Cardiac muscle cell (in vitro differentiated cells and primary cell): ENCODE measurements around the gene ANAPC5. TPM values are rescaled to one million over a fixed set of nuclear protein-coding genes. Genes with fewer than 3 reads are reported as not detected.

Experiments used
- DNase-seq, 2 donors: peaks; one replicate each; pipeline versions ENCODE4 v3.0.0 to v3.0.0-alpha.2; 2010 to 2017; ENCODE audit warnings: low read depth in 1 of 2, low spot score in 1 of 2
- H3K27ac ChIP-seq: fragments of 200-600 bp; sonication (generic); 2 replicates; pipeline ENCODE4 v1.5.1; 2016
- H3K27me3 ChIP-seq: fragments of 200-600 bp; sonication (generic); 2 replicates; pipeline ENCODE4 v1.6.0; 2016; ENCODE audit warnings: control low read depth
- H3K36me3 ChIP-seq: fragments of 200-600 bp; sonication (generic); 2 replicates; pipeline ENCODE4 v1.5.1; 2016; ENCODE audit warnings: control low read depth
- H3K4me1 ChIP-seq: fragments of 200-600 bp; sonication (generic); 2 replicates; pipeline ENCODE4 v1.8.1; 2017; ENCODE audit warnings: low read depth, mild to moderate bottlenecking, mixed run types
- H3K4me3 ChIP-seq: fragments of 200-600 bp; sonication (generic); 2 replicates; pipeline ENCODE4 v1.5.1; 2016; ENCODE audit warnings: mild to moderate bottlenecking
- H3K9me3 ChIP-seq: fragments of 200-600 bp; sonication (generic); 2 replicates; pipeline ENCODE4 v1.5.1; 2017; ENCODE audit warnings: low read depth, mild to moderate bottlenecking, control low read depth
- polyA plus RNA-seq: library from polyadenylated mRNA; unstranded; fragments of >200 nt; fragmentation: Nextera tagmentation; extraction: Ambion mirVana; gene quantifications from 2 replicates; pipeline ENCODE4 v1.2.1, GENCODE V29; 2016
- total RNA-seq: library from RNA; depleted of rRNA; stranded (reverse); fragments of >200 nt; gene quantifications from 2 replicates; pipeline ENCODE4 v1.2.3, GENCODE V29; 2016
- TF ChIP-seq, protein P1 (sequence below): IDR thresholded peaks from 2 replicates; pipeline ENCODE4 v1.5.1; 2012; ENCODE audit warnings: low read depth, mild to moderate bottlenecking, low read length

The ANAPC5 gene
- total and polyA plus RNA-seq, 2 experiments from 2014 or later: 109 to 123 TPM

DNA sequence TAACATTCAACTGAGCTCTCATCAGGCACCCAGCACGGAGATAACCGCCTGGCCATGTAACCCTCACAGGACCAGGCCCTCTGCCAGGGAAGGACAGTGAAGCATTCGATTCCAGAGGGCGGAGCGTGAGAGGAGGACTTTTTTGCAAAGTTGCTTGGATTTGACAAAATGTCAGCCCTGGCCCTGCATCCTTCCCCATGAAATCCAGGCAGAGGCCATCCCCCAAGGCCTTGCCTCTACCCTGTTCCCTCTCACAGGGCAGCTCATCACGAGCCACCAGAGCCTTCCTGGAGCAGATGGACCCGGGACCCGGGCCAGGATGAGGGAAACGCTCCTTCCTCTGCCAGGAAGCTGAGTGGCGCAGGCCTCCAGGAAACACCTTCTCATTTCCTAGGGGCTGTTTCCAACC is 72.7 kb downstream of the ANAPC5 start:
- Histone ChIP-seq H3K27ac (no peak overlapping the region), H3K4me3 (no peak overlapping the region), H3K4me1 (no peaks in the 10 kb centered on the region), H3K9me3 (no peaks in the 10 kb centered on the region), H3K36me3 (no peaks in the 10 kb centered on the region), H3K27me3 (no peaks in the 10 kb centered on the region)
- DNase-seq: peak in 1 of 2 donors; percentile 64
- TF ChIP-seq, protein P1, sequence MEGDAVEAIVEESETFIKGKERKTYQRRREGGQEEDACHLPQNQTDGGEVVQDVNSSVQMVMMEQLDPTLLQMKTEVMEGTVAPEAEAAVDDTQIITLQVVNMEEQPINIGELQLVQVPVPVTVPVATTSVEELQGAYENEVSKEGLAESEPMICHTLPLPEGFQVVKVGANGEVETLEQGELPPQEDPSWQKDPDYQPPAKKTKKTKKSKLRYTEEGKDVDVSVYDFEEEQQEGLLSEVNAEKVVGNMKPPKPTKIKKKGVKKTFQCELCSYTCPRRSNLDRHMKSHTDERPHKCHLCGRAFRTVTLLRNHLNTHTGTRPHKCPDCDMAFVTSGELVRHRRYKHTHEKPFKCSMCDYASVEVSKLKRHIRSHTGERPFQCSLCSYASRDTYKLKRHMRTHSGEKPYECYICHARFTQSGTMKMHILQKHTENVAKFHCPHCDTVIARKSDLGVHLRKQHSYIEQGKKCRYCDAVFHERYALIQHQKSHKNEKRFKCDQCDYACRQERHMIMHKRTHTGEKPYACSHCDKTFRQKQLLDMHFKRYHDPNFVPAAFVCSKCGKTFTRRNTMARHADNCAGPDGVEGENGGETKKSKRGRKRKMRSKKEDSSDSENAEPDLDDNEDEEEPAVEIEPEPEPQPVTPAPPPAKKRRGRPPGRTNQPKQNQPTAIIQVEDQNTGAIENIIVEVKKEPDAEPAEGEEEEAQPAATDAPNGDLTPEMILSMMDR: no peak

GRCh38 chr12:121279071-121279375 is 73.2 kb downstream of the ANAPC5 start:
- Histone ChIP-seq H3K36me3 (no peaks in the 10 kb centered on the region), H3K4me1 (no peaks in the 10 kb centered on the region), H3K27me3 (no peaks in the 10 kb centered on the region), H3K27ac (no peak overlapping the region), H3K9me3 (no peaks in the 10 kb centered on the region), H3K4me3 (no peak overlapping the region)
- TF ChIP-seq, protein P1: no peak
- peak in 1 of 2 donors; percentile 91 for DNase-seq

GRCh38 chr12:121278169-121279070 is 73.8 kb downstream of the ANAPC5 start:
- TF ChIP-seq, protein P1: no peak
- H3K4me1 ChIP-seq: no peaks in the 10 kb centered on the region
- H3K27me3 ChIP-seq: no peaks in the 10 kb centered on the region
- no peak overlapping the region for H3K4me3 ChIP-seq
- DNase-seq: no peak
- H3K9me3 ChIP-seq: no peaks in the 10 kb centered on the region
- H3K27ac ChIP-seq: no peak overlapping the region
- no peaks in the 10 kb centered on the region for H3K36me3 ChIP-seq

DNA sequence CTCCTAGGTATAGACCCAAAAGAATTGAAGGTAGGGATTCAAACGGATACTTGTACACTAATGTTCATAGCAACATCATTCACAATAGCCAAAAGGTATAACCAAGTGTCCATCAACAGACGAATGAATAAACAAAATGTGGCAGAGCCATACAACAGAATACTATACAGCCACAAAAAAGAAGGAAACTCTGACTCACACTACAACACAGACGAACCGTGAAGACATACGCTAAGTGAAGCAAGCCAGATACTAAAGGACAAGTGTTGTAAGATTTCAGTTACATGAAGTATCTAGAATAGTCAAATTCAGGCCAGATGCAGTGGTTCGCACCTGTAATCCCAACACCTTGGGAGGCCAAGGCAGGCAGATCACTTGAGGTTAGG is 74.8 kb downstream of the ANAPC5 start:
- no peak overlapping the region for H3K27ac ChIP-seq
- H3K36me3 ChIP-seq: no peaks in the 10 kb centered on the region
- TF ChIP-seq, protein P1: no peak
- H3K4me1 ChIP-seq: no peaks in the 10 kb centered on the region
- DNase-seq: peak in 1 of 2 donors; percentile 8
- H3K9me3 ChIP-seq: no peaks in the 10 kb centered on the region
- no peaks in the 10 kb centered on the region for H3K27me3 ChIP-seq
- no peak overlapping the region for H3K4me3 ChIP-seq

DNA sequence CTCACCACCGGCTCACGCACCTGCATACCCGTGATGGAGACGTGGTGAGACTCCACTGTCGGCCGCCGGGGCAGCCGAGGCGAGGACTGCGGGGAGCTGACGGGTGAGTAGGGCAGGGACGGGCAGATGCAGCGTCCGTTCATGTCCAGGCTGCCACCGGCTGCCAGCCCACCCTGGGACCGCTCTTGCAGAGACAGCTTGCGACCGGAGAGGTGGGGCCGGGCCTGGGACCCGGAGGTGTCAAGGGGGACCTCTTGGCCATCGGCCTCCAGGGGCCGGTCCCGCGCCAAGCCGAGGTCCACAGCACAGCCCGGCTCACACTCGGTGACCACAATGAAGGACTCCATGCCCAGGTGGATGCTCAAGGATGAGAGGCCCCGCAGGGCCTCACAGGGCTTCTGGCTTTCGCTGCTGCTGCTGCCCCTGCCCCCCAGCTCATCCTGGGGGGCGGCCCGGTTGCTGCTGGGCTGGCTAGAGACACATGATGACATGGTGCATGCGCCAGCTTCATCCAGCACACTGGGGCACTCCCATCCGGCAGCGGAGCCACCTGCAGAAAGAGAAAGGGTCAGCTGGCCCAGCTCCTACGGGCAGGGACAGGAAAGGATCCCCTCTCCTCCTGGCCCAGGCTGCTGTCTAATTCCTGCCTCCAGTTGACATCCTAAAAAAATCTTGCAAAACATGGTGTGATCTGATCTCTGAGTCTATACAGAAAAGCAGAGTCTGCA is 78.0 kb downstream of the ANAPC5 start:
- no peaks in the 10 kb centered on the region for H3K4me1 ChIP-seq
- no peaks in the 10 kb centered on the region for H3K27me3 ChIP-seq
- TF ChIP-seq, protein P1: no peak
- no peak overlapping the region for H3K4me3 ChIP-seq
- H3K9me3 ChIP-seq: no peaks in the 10 kb centered on the region
- no peak for DNase-seq
- H3K27ac ChIP-seq: no peak overlapping the region
- H3K36me3 ChIP-seq: no peaks in the 10 kb centered on the region
